SK-N-MC (cell line): Measurements from ENCODE around the gene TARS1.
"Not testable (repeated sequence)": the region's sequence is repeated elsewhere in the genome, so short reads cannot be mapped to it uniquely, and the experiment has no call there.

Source experiments
- DNase-seq: peaks from one replicate; pipeline ENCODE4 v3.0.0-alpha.2; 2011; ENCODE audit warnings: low read depth, low spot score
- H3K27ac ChIP-seq: fragments of 200-600 bp; sonication (generic); 2 replicates; pipeline ENCODE4 v1.5.1; 2016; ENCODE audit warnings: mixed run types
- H3K36me3 ChIP-seq: fragments of 200-600 bp; sonication (generic); 2 replicates; pipeline ENCODE4 v1.6.1; 2017; ENCODE audit warnings: antibody characterized with exemption, low read length, mixed read lengths; ENCODE audit not compliant: insufficient read depth
- H3K4me3 ChIP-seq: fragments of 200-600 bp; sonication (generic); 2 replicates; pipeline ENCODE4 v1.5.1; 2016
- H3K9ac ChIP-seq: fragments of 200-600 bp; sonication (generic); 2 replicates; pipeline ENCODE4 v1.8.0; 2017; ENCODE audit warnings: mixed run types, mixed read lengths; ENCODE audit not compliant: insufficient read length
- H3K9me3 ChIP-seq: fragments of 200-600 bp; sonication (generic); 2 replicates; pipeline ENCODE4 v1.6.1; 2017; ENCODE audit warnings: low read depth, mild to moderate bottlenecking, antibody characterized with exemption, low read length, moderate library complexity, mixed read lengths
- EZH2 ChIP-seq: fragments of 200-600 bp; sonication (generic); IDR thresholded peaks from one replicate; pipeline ENCODE4 v1.6.1; 2017; ENCODE audit warnings: antibody characterized with exemption
- FOXP2 ChIP-seq: optimal IDR thresholded peaks from 2 replicates; pipeline ENCODE3; 2011; ENCODE audit warnings: mild to moderate bottlenecking, moderate library complexity; ENCODE audit not compliant: insufficient read depth; ENCODE audit errors: extremely low read length, control extremely low read depth
- POLR2AphosphoS5 ChIP-seq: IDR thresholded peaks from 2 replicates; pipeline ENCODE4 v1.6.1; 2012; ENCODE audit warnings: mild to moderate bottlenecking, low read depth, low read length, borderline replicate concordance

The TARS1 gene

GRCh38 chr5:33509036-33509435 lies 68.3 kb downstream of the TARS1 start:
- H3K27ac ChIP-seq, result no peak overlapping the region

GRCh38 chr5:33513462-33514185 lies 72.9 kb downstream of the TARS1 start:
- Histone ChIP-seq H3K9ac (no peak overlapping the region), H3K9me3 (no peaks in the 10 kb centered on the region), H3K27ac (no peak overlapping the region), H3K36me3 (no peaks in the 10 kb centered on the region), H3K4me3 (no peak overlapping the region)
- DNase-seq, result no peak
- TF ChIP-seq EZH2 (no peak), FOXP2 (no peak), POLR2AphosphoS5 (no peak)

More at GRCh38 chr5:33509036-33509435, 68.3 kb downstream of the TARS1 start:
- H3K4me3 ChIP-seq, result no peak overlapping the region
- DNase-seq, result no peak
- H3K9ac ChIP-seq, result no peak overlapping the region
- no peaks in the 10 kb centered on the region for H3K9me3 ChIP-seq
- no peaks in the 10 kb centered on the region for H3K36me3 ChIP-seq
- no peak for TF ChIP-seq EZH2
- TF ChIP-seq POLR2AphosphoS5, result no peak
- no peak for TF ChIP-seq FOXP2

- not testable (repeated sequence) for H3K9ac ChIP-seq, DNase-seq, H3K4me3 ChIP-seq, H3K9me3 ChIP-seq, H3K27ac ChIP-seq, H3K36me3 ChIP-seq
Observed at GRCh38 chr5:33515366-33515765, 74.6 kb downstream of the TARS1 start.

GRCh38 chr5:33516421-33516820 lies 75.7 kb downstream of the TARS1 start:
- Histone ChIP-seq H3K27ac (no peak overlapping the region), H3K9ac (no peak overlapping the region), H3K4me3 (no peak overlapping the region), H3K9me3 (no peaks in the 10 kb centered on the region), H3K36me3 (no peaks in the 10 kb centered on the region)
- no peak for TF ChIP-seq EZH2
- no peak for TF ChIP-seq FOXP2
- no peak for TF ChIP-seq POLR2AphosphoS5
- no peak for DNase-seq
